ENCODE results near the gene PRICKLE4.

PRICKLE4 gene

GRCh38 chr6:41736800-41737555 lies 43.6 kb upstream of the PRICKLE4 start:
- Histone ChIP-seq H3K4me1 (ENCODE audit: control insufficient read depth, insufficient read depth, low read length) (peaks cover 18% of the 10 kb centered on the region), H3K9ac (ENCODE audit: low read depth, low read length) (no peak overlapping the region), H3K9me3 (ENCODE audit: control insufficient read depth, insufficient read depth, low read length) (no peaks in the 10 kb centered on the region), H3K27me3 (ENCODE audit: control insufficient read depth, insufficient read depth, low read length) (peaks cover 2% of the 10 kb centered on the region; the same call in 1 of the 2 replicates), H3K36me3 (ENCODE audit: control insufficient read depth, insufficient read depth, low read length) (no peaks in the 10 kb centered on the region), H3K4me3 (ENCODE audit: low read depth, low read length) (no peak overlapping the region), H3K27ac (ENCODE audit: low read depth, low read length) (no peak overlapping the region)

GRCh38 chr6:41737591-41738130 lies 42.9 kb upstream of the PRICKLE4 start:
- peaks cover 15% of the 10 kb centered on the region for H3K4me1 ChIP-seq (ENCODE audit: control insufficient read depth, insufficient read depth, low read length)
- H3K36me3 ChIP-seq (ENCODE audit: control insufficient read depth, insufficient read depth, low read length), result no peaks in the 10 kb centered on the region
- H3K9ac ChIP-seq (ENCODE audit: low read depth, low read length), result no peak overlapping the region
- no peaks in the 10 kb centered on the region for H3K9me3 ChIP-seq (ENCODE audit: control insufficient read depth, insufficient read depth, low read length)
- no peak overlapping the region for H3K27ac ChIP-seq (ENCODE audit: low read depth, low read length)
- no peak overlapping the region for H3K4me3 ChIP-seq (ENCODE audit: low read depth, low read length)
- no peaks in the 10 kb centered on the region; the same call in 1 of the 2 replicates for H3K27me3 ChIP-seq (ENCODE audit: control insufficient read depth, insufficient read depth, low read length)

GRCh38 chr6:41739041-41739440 lies 41.5 kb upstream of the PRICKLE4 start:
- Histone ChIP-seq H3K4me1 (ENCODE audit: control insufficient read depth, insufficient read depth, low read length) (peaks cover 5% of the 10 kb centered on the region), H3K27ac (ENCODE audit: low read depth, low read length) (no peak overlapping the region), H3K27me3 (ENCODE audit: control insufficient read depth, insufficient read depth, low read length) (no peaks in the 10 kb centered on the region; the same call in 1 of the 2 replicates), H3K9me3 (ENCODE audit: control insufficient read depth, insufficient read depth, low read length) (no peaks in the 10 kb centered on the region), H3K4me3 (ENCODE audit: low read depth, low read length) (no peak overlapping the region), H3K36me3 (ENCODE audit: control insufficient read depth, insufficient read depth, low read length) (no peaks in the 10 kb centered on the region), H3K9ac (ENCODE audit: low read depth, low read length) (no peak overlapping the region)

- Histone ChIP-seq H3K9ac (ENCODE audit: low read depth, low read length) (no peak overlapping the region), H3K36me3 (ENCODE audit: control insufficient read depth, insufficient read depth, low read length) (no peaks in the 10 kb centered on the region), H3K4me3 (ENCODE audit: low read depth, low read length) (no peak overlapping the region), H3K4me1 (ENCODE audit: control insufficient read depth, insufficient read depth, low read length) (peaks cover 5% of the 10 kb centered on the region), H3K27ac (ENCODE audit: low read depth, low read length) (no peak overlapping the region), H3K9me3 (ENCODE audit: control insufficient read depth, insufficient read depth, low read length) (no peaks in the 10 kb centered on the region), H3K27me3 (ENCODE audit: control insufficient read depth, insufficient read depth, low read length) (no peaks in the 10 kb centered on the region)
Measured at GRCh38 chr6:41740366-41741162, 40.0 kb upstream of the PRICKLE4 start.

GRCh38 chr6:41741625-41742490 lies 38.7 kb upstream of the PRICKLE4 start:
- H3K27ac ChIP-seq (ENCODE audit: low read depth, low read length), result no peak overlapping the region
- H3K4me3 ChIP-seq (ENCODE audit: low read depth, low read length), result no peak overlapping the region
- H3K36me3 ChIP-seq (ENCODE audit: control insufficient read depth, insufficient read depth, low read length), result no peaks in the 10 kb centered on the region
- H3K4me1 ChIP-seq (ENCODE audit: control insufficient read depth, insufficient read depth, low read length), result no peaks in the 10 kb centered on the region
- no peaks in the 10 kb centered on the region for H3K27me3 ChIP-seq (ENCODE audit: control insufficient read depth, insufficient read depth, low read length)
- H3K9me3 ChIP-seq (ENCODE audit: control insufficient read depth, insufficient read depth, low read length), result no peaks in the 10 kb centered on the region
- H3K9ac ChIP-seq (ENCODE audit: low read depth, low read length), result no peak overlapping the region

GRCh38 chr6:41743406-41744235 lies 37.0 kb upstream of the PRICKLE4 start:
- Histone ChIP-seq H3K4me1 (ENCODE audit: control insufficient read depth, insufficient read depth, low read length) (no peaks in the 10 kb centered on the region), H3K9ac (ENCODE audit: low read depth, low read length) (no peak overlapping the region), H3K27ac (ENCODE audit: low read depth, low read length) (no peak overlapping the region), H3K9me3 (ENCODE audit: control insufficient read depth, insufficient read depth, low read length) (no peaks in the 10 kb centered on the region), H3K36me3 (ENCODE audit: control insufficient read depth, insufficient read depth, low read length) (no peaks in the 10 kb centered on the region), H3K27me3 (ENCODE audit: control insufficient read depth, insufficient read depth, low read length) (no peaks in the 10 kb centered on the region), H3K4me3 (ENCODE audit: low read depth, low read length) (no peak overlapping the region)

GRCh38 chr6:41744236-41744787 lies 36.3 kb upstream of the PRICKLE4 start:
- no peak overlapping the region for H3K27ac ChIP-seq (ENCODE audit: low read depth, low read length)
- no peak overlapping the region for H3K4me3 ChIP-seq (ENCODE audit: low read depth, low read length)
- H3K9ac ChIP-seq (ENCODE audit: low read depth, low read length), result no peak overlapping the region
- H3K27me3 ChIP-seq (ENCODE audit: control insufficient read depth, insufficient read depth, low read length), result no peaks in the 10 kb centered on the region
- H3K9me3 ChIP-seq (ENCODE audit: control insufficient read depth, insufficient read depth, low read length), result no peaks in the 10 kb centered on the region
- no peaks in the 10 kb centered on the region for H3K36me3 ChIP-seq (ENCODE audit: control insufficient read depth, insufficient read depth, low read length)
- H3K4me1 ChIP-seq (ENCODE audit: control insufficient read depth, insufficient read depth, low read length), result no peaks in the 10 kb centered on the region

- no peak overlapping the region for H3K4me3 ChIP-seq (ENCODE audit: low read depth, low read length)
Measured at GRCh38 chr6:41746107-41746506, 34.5 kb upstream of the PRICKLE4 start.

GRCh38 chr6:41747256-41748101 lies 33.1 kb upstream of the PRICKLE4 start, which contains the start of gene PGC:
TSS of gene PGC (minus strand) at chr6:41747397. CDS start at chr6:41747334, 63 bp downstream.
- Histone ChIP-seq H3K27me3 (ENCODE audit: control insufficient read depth, insufficient read depth, low read length) (no peaks in the 10 kb centered on the region), H3K4me1 (ENCODE audit: control insufficient read depth, insufficient read depth, low read length) (no peaks in the 10 kb centered on the region), H3K27ac (ENCODE audit: low read depth, low read length) (no peak within 1 kb of the TSS), H3K9me3 (ENCODE audit: control insufficient read depth, insufficient read depth, low read length) (no peaks in the 10 kb centered on the region), H3K4me3 (ENCODE audit: low read depth, low read length) (no peak within 1 kb of the TSS), H3K36me3 (ENCODE audit: control insufficient read depth, insufficient read depth, low read length) (no peaks in the 10 kb centered on the region), H3K9ac (ENCODE audit: low read depth, low read length) (no peak within 1 kb of the TSS)

More at GRCh38 chr6:41746107-41746506, 34.5 kb upstream of the PRICKLE4 start:
- Histone ChIP-seq H3K9me3 (ENCODE audit: control insufficient read depth, insufficient read depth, low read length) (no peaks in the 10 kb centered on the region), H3K4me1 (ENCODE audit: control insufficient read depth, insufficient read depth, low read length) (no peaks in the 10 kb centered on the region), H3K27ac (ENCODE audit: low read depth, low read length) (no peak overlapping the region), H3K27me3 (ENCODE audit: control insufficient read depth, insufficient read depth, low read length) (no peaks in the 10 kb centered on the region), H3K9ac (ENCODE audit: low read depth, low read length) (no peak overlapping the region), H3K36me3 (ENCODE audit: control insufficient read depth, insufficient read depth, low read length) (no peaks in the 10 kb centered on the region)

All from HUES48 (cell line).